Activated gamma-delta T cell treated with Interleukin-2 at 50 U/mL for 16 hours (primary cell): ENCODE results near the gene TSPAN11.

Experiments
- DNase-seq: peaks from one replicate; pipeline ENCODE4 v3.0.0-alpha.2; 2020

Gene TSPAN11

DNA sequence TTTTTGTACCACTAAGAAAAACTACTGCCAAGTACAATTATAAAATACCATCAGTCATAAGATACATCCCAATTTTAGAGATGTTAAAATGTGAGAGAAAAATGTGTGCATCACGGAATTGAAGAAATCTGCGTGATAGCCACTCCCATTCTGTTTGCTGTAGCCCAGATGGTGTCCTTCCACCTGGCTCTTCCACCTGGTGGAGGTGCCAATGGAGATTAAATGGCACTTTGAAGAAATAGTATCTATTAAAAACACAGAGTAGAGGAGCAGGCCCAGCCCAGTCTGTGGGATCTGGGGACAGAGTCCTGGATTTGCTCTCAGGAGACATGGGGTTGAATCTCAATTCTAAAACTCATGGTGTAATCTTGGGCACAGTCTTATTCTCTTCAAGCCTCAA lies 35.5 kb downstream of the TSPAN11 start:
- DNase-seq = no peak

GRCh38 chr12:30963709-30964564 lies 37.4 kb downstream of the TSPAN11 start:
- DNase-seq = no peak

- no peak for DNase-seq
Observed at GRCh38 chr12:30964896-30965612, 38.5 kb downstream of the TSPAN11 start.

DNA sequence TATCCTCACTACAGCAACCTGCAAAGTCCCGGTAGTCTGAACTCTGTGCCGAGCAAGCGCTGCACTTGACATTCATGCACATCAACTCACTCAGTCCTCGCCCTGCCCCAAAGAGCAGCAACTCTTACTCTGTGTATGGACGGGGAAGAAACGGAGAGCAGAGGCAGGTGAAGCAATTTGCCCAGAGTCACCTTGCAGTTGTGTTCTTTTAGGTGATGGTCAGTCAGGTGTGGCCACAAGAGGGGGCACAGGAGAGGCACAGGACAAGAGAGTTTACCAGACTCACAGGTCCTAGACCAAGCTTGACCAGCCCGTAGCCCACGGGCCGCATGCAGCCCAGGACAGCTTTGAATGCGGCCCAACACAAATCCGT lies 39.1 kb downstream of the TSPAN11 start:
- DNase-seq = no peak

DNA sequence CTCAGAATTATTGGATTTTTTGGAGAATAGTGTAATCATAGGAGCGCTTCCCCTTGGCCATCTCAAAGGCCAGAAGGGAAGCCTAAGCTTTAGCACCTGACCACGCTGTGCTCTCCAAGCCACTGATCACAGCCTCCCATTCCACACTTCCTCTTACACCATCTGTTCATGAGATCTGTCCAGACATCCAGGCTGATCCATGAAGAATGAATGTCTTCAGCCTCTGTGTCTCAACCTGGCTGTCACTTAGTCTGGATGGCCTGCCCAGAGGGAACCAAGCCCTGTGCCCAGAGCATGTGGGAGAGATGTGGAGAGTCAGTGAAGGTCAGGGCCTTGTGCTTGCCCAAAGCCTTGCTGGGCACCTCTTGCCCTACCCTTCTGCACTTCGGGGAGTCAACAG lies 40.5 kb downstream of the TSPAN11 start:
- DNase-seq = no peak

DNA sequence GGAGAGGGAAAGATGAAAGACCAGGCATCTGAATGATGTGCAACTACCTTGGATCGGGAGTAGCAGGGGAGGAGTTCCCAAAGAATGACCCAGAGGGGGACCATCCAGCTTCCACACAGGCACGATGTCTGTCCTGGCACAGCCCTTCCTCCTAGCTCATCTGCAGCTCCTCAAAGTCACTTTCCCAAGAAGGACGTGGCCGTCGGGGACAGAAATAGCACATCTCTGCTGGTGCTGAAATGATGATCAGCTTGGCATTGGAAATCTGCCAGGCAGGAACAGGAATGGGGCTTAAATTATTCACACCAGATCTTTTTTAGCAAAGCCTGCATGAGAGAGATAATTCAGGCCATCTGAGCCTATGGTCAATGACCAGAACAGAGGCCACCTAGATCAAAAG lies 41.7 kb downstream of the TSPAN11 start:
- DNase-seq = no peak

- no peak for DNase-seq
Observed at GRCh38 chr12:30969006-30969405, 42.5 kb downstream of the TSPAN11 start.

- DNase-seq = no peak
Observed at GRCh38 chr12:30969606-30970395, 43.3 kb downstream of the TSPAN11 start.

- DNase-seq = no peak
Observed at GRCh38 chr12:30970559-30971197, 44.1 kb downstream of the TSPAN11 start.

GRCh38 chr12:30972035-30972434 lies 45.5 kb downstream of the TSPAN11 start:
- DNase-seq = no peak

GRCh38 chr12:30973175-30973574 lies 46.6 kb downstream of the TSPAN11 start:
- DNase-seq = no peak

- DNase-seq = no peak
Observed at GRCh38 chr12:30973830-30974229, 47.3 kb downstream of the TSPAN11 start.

DNA sequence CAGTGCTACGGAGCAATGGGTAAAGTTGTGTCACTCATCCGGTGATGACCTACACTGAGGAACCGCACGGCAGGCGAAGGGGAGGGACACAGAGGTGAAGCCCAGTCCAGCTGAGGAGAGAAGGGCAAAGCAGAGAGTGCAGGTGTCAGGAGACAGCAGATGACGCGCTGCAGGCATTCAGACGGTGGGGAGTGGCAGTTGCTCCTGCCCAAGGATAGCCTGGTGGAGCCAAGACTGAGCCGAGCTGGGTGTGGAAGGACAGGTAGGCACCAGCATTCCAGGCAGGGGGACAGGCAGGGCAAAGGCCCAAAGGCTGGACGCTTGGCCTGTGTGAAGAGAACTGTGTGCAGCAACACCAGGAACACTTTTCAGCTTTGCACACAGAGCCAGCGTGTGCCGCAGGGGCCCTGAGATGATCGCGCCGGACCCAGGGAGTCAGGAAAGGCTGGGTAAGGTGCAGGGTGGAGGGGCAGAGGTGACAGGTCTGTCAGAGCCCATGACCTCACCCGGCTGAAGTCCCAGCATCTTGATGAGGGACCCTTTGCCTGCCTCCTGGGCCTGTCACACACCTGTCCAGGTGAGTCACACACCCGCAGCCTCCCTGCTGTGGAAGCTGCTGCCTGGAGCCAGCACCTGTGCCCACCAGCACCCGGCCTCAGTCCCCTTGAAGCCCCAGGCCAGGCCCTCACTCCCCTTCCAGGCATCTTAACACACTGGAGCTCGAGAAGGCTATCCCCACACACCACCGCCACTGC lies 48.4 kb downstream of the TSPAN11 start:
- DNase-seq = no peak

DNA sequence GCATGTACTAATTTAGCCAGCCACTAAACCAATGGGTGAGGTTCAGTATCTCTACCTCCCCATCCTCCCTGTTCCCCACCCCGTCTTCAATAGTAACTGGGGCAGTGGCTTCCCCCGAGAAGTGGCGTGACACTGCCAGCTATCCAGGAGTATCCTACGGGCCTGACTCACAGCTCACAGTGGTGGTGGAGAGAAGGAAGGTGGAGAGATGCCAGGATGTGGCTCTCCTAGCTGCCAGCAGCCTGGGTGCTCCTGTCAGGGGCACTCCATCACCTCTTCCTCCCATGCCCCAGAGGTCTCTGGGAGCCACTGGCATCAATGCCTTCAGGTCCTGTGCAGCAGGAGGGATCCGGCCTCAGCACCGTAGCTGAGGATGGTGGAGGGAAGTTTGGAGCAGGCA lies 49.0 kb downstream of the TSPAN11 start:
- no peak for DNase-seq

DNA sequence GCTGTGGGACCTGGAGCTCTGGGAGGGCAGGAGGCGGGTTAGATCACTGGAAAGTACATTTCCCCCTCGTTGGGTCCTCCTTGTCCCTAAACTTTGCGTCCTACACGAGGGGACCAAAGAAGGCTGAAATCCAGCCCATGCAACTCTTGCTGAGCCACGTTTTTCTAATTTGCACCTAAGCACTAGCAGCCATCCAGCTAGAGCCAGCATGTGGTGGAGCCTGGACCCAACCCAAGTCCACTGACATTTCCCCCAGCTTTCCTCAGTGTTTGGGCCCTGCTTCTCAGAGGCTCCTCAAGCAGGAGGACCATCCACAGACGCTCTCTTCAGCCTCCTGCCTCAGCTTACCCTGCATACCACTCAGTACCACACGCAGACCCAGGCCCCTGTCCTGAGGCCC lies 49.7 kb downstream of the TSPAN11 start:
- no peak for DNase-seq

DNA sequence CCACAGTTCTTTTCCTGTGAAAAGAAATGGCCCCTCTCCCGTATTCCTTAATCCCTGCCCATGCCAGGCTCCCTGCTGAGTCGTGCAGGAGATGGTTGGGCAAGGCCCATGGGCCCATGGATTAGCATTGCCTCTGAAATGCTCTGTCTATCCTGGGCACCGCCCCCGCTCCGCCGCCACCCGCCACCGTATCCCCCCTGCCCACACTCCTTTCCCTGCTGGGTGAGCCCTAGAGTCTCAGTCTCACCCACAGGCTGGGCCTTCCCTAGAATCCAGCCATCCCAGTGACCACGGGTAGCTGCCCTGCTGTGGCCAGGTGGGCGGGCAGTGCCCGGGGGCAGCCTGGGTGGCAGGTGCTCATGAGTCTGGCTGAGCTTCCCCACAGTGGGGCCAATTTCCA lies 50.6 kb downstream of the TSPAN11 start:
- DNase-seq = no peak

DNA sequence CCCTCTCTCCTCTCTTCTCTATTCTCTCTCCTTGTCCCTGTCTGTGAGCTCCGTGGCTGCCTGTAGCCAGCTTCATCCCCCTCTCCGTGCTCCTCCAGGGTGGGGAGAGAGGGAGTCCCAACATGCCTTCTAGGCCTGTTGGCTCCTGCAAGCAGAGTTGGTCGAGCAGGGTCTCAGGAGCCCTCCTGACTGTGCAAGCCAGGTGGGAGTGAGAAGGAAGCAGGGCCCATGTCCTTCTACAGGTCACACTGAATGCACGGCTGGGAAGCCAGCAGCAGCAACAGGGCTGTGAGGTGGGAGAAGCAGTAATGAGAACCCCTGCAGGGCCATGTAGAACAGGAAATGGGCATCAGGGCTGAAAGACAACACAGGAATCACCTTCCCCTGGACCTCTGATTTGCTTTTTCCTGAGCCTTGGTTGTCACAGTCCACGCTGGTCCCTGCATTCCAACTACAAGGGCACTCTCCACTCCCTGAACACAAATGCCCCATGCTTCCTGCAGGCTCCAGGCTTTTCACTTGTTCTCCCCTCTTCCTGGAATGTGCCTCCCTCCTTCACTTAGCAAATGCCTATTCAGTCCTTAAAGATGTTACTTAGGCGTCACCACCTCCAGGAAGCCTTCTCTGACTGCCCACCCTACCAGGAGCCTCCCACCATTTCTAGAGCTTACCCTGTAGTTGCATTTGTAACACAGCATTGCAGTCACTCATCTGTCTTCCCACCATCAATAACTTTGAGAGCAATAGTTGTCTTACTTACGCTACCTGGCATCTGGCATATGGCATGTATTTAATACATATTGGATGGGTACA lies 51.2 kb downstream of the TSPAN11 start:
- DNase-seq = no peak

DNA sequence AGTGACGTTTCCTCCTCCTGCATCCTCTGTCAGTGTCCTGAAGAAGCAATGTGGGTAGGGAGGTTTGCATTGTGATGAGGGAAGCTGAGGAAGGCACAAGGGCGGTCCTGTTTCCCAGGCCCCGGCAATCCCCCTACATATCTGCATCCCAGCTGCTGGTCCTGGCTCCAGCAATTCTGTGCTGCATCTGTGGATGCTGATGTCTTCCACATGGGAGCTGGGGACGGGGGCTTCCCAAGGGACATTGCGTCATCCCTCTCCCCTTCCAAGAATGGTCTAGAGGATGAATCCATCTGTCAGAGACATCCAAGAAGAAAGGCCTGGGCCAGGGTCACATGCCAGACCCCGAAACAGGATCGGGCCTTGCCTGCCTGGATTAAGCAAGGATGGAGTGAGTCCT lies 52.1 kb downstream of the TSPAN11 start:
- DNase-seq = no peak

DNA sequence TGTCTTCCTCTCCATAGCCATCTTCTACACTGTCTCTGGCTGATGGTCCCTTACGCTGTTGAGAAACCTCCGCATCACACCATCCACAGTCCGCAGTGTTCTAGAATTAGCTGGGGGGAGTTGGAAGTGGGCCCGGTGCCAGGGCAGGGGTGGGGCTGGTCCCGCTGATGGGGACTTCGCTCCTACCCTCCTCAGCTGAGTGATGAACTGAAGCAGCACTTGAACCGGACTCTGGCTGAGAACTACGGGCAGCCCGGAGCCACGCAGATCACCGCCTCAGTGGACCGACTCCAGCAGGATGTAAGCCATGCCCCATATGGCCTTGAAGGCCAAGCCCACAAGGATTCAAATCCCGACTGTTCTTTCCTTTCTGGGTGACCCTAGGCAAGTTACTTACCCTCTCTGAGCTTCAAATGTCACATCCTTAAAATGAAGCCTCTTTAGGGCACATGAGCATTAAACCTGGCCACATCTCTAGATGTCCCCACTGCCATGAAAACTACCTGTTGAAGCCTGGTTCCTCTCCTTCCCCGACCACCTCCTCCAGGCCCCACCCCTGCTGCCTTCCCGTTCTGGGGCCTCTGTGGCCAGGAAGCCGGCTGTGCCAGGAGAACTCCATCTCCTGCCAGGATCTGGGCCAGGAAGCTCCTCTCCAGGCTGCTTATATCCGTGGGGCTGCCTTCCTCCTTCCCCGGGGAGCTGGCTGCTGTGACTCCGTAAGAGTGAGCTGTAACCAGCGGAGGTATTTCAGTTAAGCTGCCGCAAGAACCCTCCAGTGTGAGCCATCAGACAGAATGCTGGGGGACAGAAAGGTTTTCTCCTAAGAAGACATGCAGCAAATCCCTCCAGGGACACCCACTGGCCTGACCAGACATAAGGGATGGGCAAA lies 53.1 kb downstream of the TSPAN11 start:
- no peak for DNase-seq

- no peak for DNase-seq
Observed at GRCh38 chr12:30980955-30981662, 54.6 kb downstream of the TSPAN11 start.
